Stimulated activated effector memory CD8-positive, alpha-beta T cell treated with anti-CD3 and anti-CD28 coated beads, Interleukin-12 subunit alpha, Interleukin-12 subunit beta, amount 100 ng/mL, for 72 hours (primary cell): Measurements from ENCODE around the gene GGTLC1.
"Not testable (repeated sequence)": the region's sequence is repeated elsewhere in the genome, so short reads cannot be mapped to it uniquely, and the experiment has no call there.

ENCODE experiments used
- ATAC-seq: fragments of 150-1000 bp; cut with Tn5 transposase; 2 replicates; pipeline ENCODE4 v1.10.0; 2021
- DNase-seq, 2 donors: peaks; one replicate each; pipeline ENCODE4 v3.0.0; 2021 to 2022; ENCODE audit warnings: low spot score in 2 of 2
- H3K27ac Mint-ChIP-seq: one replicate; pipeline ENCODE4 v1.8.0; 2022; ENCODE audit warnings: mild to moderate bottlenecking, mixed read lengths
- H3K36me3 Mint-ChIP-seq: one replicate; pipeline ENCODE4 v1.8.0; 2022; ENCODE audit warnings: mild to moderate bottlenecking, mixed read lengths
- H3K4me1 Mint-ChIP-seq: one replicate; pipeline ENCODE4 v1.8.0; 2022; ENCODE audit warnings: mixed read lengths
- H3K4me3 Mint-ChIP-seq: one replicate; pipeline ENCODE4 v1.8.0; 2022; ENCODE audit warnings: mild to moderate bottlenecking, mixed read lengths
- H3K9me3 Mint-ChIP-seq: one replicate; pipeline ENCODE4 v1.8.0; 2022; ENCODE audit warnings: mixed read lengths

GGTLC1 gene

GRCh38 chr20:23982112-23983018 lies 6.2 kb downstream of the GGTLC1 start:
- not testable (repeated sequence) for H3K4me3 Mint-ChIP-seq, H3K27ac Mint-ChIP-seq, H3K36me3 Mint-ChIP-seq, H3K9me3 Mint-ChIP-seq, ATAC-seq, H3K4me1 Mint-ChIP-seq, DNase-seq

- not testable (repeated sequence) for H3K4me1 Mint-ChIP-seq, ATAC-seq, H3K4me3 Mint-ChIP-seq, H3K36me3 Mint-ChIP-seq, H3K9me3 Mint-ChIP-seq, DNase-seq, H3K27ac Mint-ChIP-seq
Observed at GRCh38 chr20:23981526-23981925, 7.1 kb downstream of the GGTLC1 start.

GRCh38 chr20:23981014-23981413 lies 7.6 kb downstream of the GGTLC1 start:
- H3K27ac Mint-ChIP-seq, H3K4me3 Mint-ChIP-seq, DNase-seq, H3K36me3 Mint-ChIP-seq, H3K9me3 Mint-ChIP-seq, H3K4me1 Mint-ChIP-seq, ATAC-seq: not testable (repeated sequence)

- not testable (repeated sequence) for H3K9me3 Mint-ChIP-seq
Observed at GRCh38 chr20:23979899-23980811, 8.4 kb downstream of the GGTLC1 start.

GRCh38 chr20:23979380-23979779 lies 9.2 kb downstream of the GGTLC1 start:
- not testable (repeated sequence) for H3K4me3 Mint-ChIP-seq, ATAC-seq, DNase-seq, H3K4me1 Mint-ChIP-seq, H3K27ac Mint-ChIP-seq, H3K36me3 Mint-ChIP-seq, H3K9me3 Mint-ChIP-seq

More at GRCh38 chr20:23979899-23980811, 8.4 kb downstream of the GGTLC1 start:
- H3K36me3 Mint-ChIP-seq, DNase-seq, H3K27ac Mint-ChIP-seq, H3K4me1 Mint-ChIP-seq, H3K4me3 Mint-ChIP-seq, ATAC-seq: not testable (repeated sequence)

GRCh38 chr20:23978457-23978856 lies 10.1 kb downstream of the GGTLC1 start:
- ATAC-seq, H3K36me3 Mint-ChIP-seq, H3K4me3 Mint-ChIP-seq, DNase-seq, H3K4me1 Mint-ChIP-seq, H3K27ac Mint-ChIP-seq, H3K9me3 Mint-ChIP-seq: not testable (repeated sequence)

GRCh38 chr20:23974966-23975365 lies 13.6 kb downstream of the GGTLC1 start:
- Mint-ChIP-seq H3K9me3 (no peaks in the 10 kb centered on the region), H3K4me3 (no peak overlapping the region), H3K36me3 (no peaks in the 10 kb centered on the region), H3K4me1 (peaks cover 3% of the 10 kb centered on the region), H3K27ac (no peak overlapping the region)
- no peak for ATAC-seq
- DNase-seq = peak in 1 of 2 donors; percentile 12

GRCh38 chr20:23971310-23971709 lies 17.3 kb downstream of the GGTLC1 start:
- H3K27ac Mint-ChIP-seq = no peak overlapping the region
- no peak for DNase-seq
- no peaks in the 10 kb centered on the region for H3K4me1 Mint-ChIP-seq
- H3K36me3 Mint-ChIP-seq = no peaks in the 10 kb centered on the region
- H3K9me3 Mint-ChIP-seq = no peaks in the 10 kb centered on the region
- H3K4me3 Mint-ChIP-seq = no peak overlapping the region
- no peak for ATAC-seq

- Mint-ChIP-seq H3K27ac (no peak overlapping the region), H3K4me3 (no peak overlapping the region), H3K36me3 (no peaks in the 10 kb centered on the region), H3K4me1 (no peaks in the 10 kb centered on the region), H3K9me3 (no peaks in the 10 kb centered on the region)
- ATAC-seq (peak; percentile 31), DNase-seq (no peak)
Observed at GRCh38 chr20:23970049-23970448, 18.5 kb downstream of the GGTLC1 start.

GRCh38 chr20:23967616-23967979 lies 21.0 kb downstream of the GGTLC1 start:
- H3K4me3 Mint-ChIP-seq = no peak overlapping the region
- H3K27ac Mint-ChIP-seq = no peak overlapping the region
- no peaks in the 10 kb centered on the region for H3K4me1 Mint-ChIP-seq
- DNase-seq = no peak
- ATAC-seq = no peak
- H3K9me3 Mint-ChIP-seq = no peaks in the 10 kb centered on the region
- no peaks in the 10 kb centered on the region for H3K36me3 Mint-ChIP-seq

GRCh38 chr20:23966927-23967615 lies 21.5 kb downstream of the GGTLC1 start:
- H3K9me3 Mint-ChIP-seq = no peaks in the 10 kb centered on the region

GRCh38 chr20:23966298-23966697 lies 22.3 kb downstream of the GGTLC1 start:
- no peaks in the 10 kb centered on the region for H3K36me3 Mint-ChIP-seq
- ATAC-seq (no peak), DNase-seq (no peak)
- H3K27ac Mint-ChIP-seq = no peak overlapping the region
- no peak overlapping the region for H3K4me3 Mint-ChIP-seq
- H3K9me3 Mint-ChIP-seq = no peaks in the 10 kb centered on the region
- no peaks in the 10 kb centered on the region for H3K4me1 Mint-ChIP-seq

More at GRCh38 chr20:23966927-23967615, 21.5 kb downstream of the GGTLC1 start:
- DNase-seq = no peak
- no peak overlapping the region for H3K4me3 Mint-ChIP-seq
- no peaks in the 10 kb centered on the region for H3K36me3 Mint-ChIP-seq
- no peak for ATAC-seq
- H3K27ac Mint-ChIP-seq = no peak overlapping the region
- no peaks in the 10 kb centered on the region for H3K4me1 Mint-ChIP-seq

- ATAC-seq = no peak
- Mint-ChIP-seq H3K4me1 (no peaks in the 10 kb centered on the region), H3K9me3 (no peaks in the 10 kb centered on the region), H3K27ac (no peak overlapping the region), H3K36me3 (no peaks in the 10 kb centered on the region), H3K4me3 (no peak overlapping the region)
- no peak for DNase-seq
Observed at GRCh38 chr20:23963941-23964340, 24.6 kb downstream of the GGTLC1 start.

- Mint-ChIP-seq H3K9me3 (no peaks in the 10 kb centered on the region), H3K4me3 (no peak overlapping the region), H3K36me3 (no peaks in the 10 kb centered on the region), H3K27ac (no peak overlapping the region), H3K4me1 (no peaks in the 10 kb centered on the region)
- DNase-seq (no peak), ATAC-seq (no peak)
Observed at GRCh38 chr20:23962272-23962671, 26.3 kb downstream of the GGTLC1 start.

- no peak overlapping the region for H3K27ac Mint-ChIP-seq
- no peak for DNase-seq
- no peak for ATAC-seq
- no peaks in the 10 kb centered on the region for H3K36me3 Mint-ChIP-seq
- H3K9me3 Mint-ChIP-seq = no peaks in the 10 kb centered on the region
- H3K4me3 Mint-ChIP-seq = no peak overlapping the region
- H3K4me1 Mint-ChIP-seq = no peaks in the 10 kb centered on the region
Observed at GRCh38 chr20:23959054-23959453, 29.5 kb downstream of the GGTLC1 start.
